Measurements from ENCODE around the gene DDT.
A peak's percentile ranks its signal among the peaks of the same experiment; 100 is the strongest.
"Not testable (repeated sequence)": the region's sequence is repeated elsewhere in the genome, so short reads cannot be mapped to it uniquely, and the experiment has no call there.

DDT gene

GRCh38 chr22:23993581-23994177 is 19.4 kb upstream of the DDT start:
- DNase-seq; in situ Hi-C loops (cut with MboI; ENCODE audit: low pct_unique_long_range_greater_than_20kb, low sequenced_read_pairs): not testable (repeated sequence)

- DNase-seq; in situ Hi-C loops (cut with MboI; ENCODE audit: low pct_unique_long_range_greater_than_20kb, low sequenced_read_pairs): not testable (repeated sequence)
Observed at GRCh38 chr22:23993080-23993479, 18.8 kb upstream of the DDT start.

- DNase-seq; in situ Hi-C loops (cut with MboI; ENCODE audit: low pct_unique_long_range_greater_than_20kb, low sequenced_read_pairs): not testable (repeated sequence)
Observed at GRCh38 chr22:23989583-23990244, 15.5 kb upstream of the DDT start.

GRCh38 chr22:23986538-23987178 is 12.4 kb upstream of the DDT start:
- in situ Hi-C loops (cut with MboI; ENCODE audit: low pct_unique_long_range_greater_than_20kb, low sequenced_read_pairs); DNase-seq: not testable (repeated sequence)

GRCh38 chr22:23986089-23986488 is 11.8 kb upstream of the DDT start:
- DNase-seq; in situ Hi-C loops (cut with MboI; ENCODE audit: low pct_unique_long_range_greater_than_20kb, low sequenced_read_pairs): not testable (repeated sequence)

GRCh38 chr22:23984430-23984829 is 10.2 kb upstream of the DDT start:
- in situ Hi-C loops (cut with MboI; ENCODE audit: low pct_unique_long_range_greater_than_20kb, low sequenced_read_pairs): no loop called here
- DNase-seq: peak; percentile 79

- in situ Hi-C loops (cut with MboI; ENCODE audit: low pct_unique_long_range_greater_than_20kb, low sequenced_read_pairs); DNase-seq: not testable (repeated sequence)
Observed at GRCh38 chr22:23980567-23980966, 6.3 kb upstream of the DDT start.

- in situ Hi-C loops (cut with MboI; ENCODE audit: low pct_unique_long_range_greater_than_20kb, low sequenced_read_pairs); DNase-seq: not testable (repeated sequence)
Observed at GRCh38 chr22:23979557-23980240, 5.5 kb upstream of the DDT start, which contains the start of gene GSTT2. Gene GSTT2, plus strand, starts transcription at chr22:23980134.

- DNase-seq; in situ Hi-C loops (cut with MboI; ENCODE audit: low pct_unique_long_range_greater_than_20kb, low sequenced_read_pairs): not testable (repeated sequence)
Observed at GRCh38 chr22:23977304-23977703, 3.1 kb upstream of the DDT start.

GRCh38 chr22:23974836-23975352 is 653 bp upstream of the DDT start:
- DNase-seq; in situ Hi-C loops (cut with MboI; ENCODE audit: low pct_unique_long_range_greater_than_20kb, low sequenced_read_pairs): not testable (repeated sequence)

- DNase-seq; in situ Hi-C loops (cut with MboI; ENCODE audit: low pct_unique_long_range_greater_than_20kb, low sequenced_read_pairs): not testable (repeated sequence)
Observed at GRCh38 chr22:23971927-23972326, 2.3 kb downstream of the DDT start.

GRCh38 chr22:23970816-23971486 is 3.3 kb downstream of the DDT start:
- in situ Hi-C loops (cut with MboI; ENCODE audit: low pct_unique_long_range_greater_than_20kb, low sequenced_read_pairs): no loop called here
- no peak for DNase-seq

GRCh38 chr22:23970201-23970641 is 4.0 kb downstream of the DDT start:
- in situ Hi-C loops (cut with MboI; ENCODE audit: low pct_unique_long_range_greater_than_20kb, low sequenced_read_pairs): no loop called here
- DNase-seq: no peak

GRCh38 chr22:23969071-23969470 is 5.2 kb downstream of the DDT start:
- in situ Hi-C loops (cut with MboI; ENCODE audit: low pct_unique_long_range_greater_than_20kb, low sequenced_read_pairs): no loop called here
- DNase-seq: no peak

- DNase-seq; in situ Hi-C loops (cut with MboI; ENCODE audit: low pct_unique_long_range_greater_than_20kb, low sequenced_read_pairs): not testable (repeated sequence)
Observed at GRCh38 chr22:23966568-23966967, 7.7 kb downstream of the DDT start, which contains the start of gene DDTL. Gene DDTL, plus strand, starts transcription at chr22:23966888. Its CDS starts 27 bp downstream, at chr22:23966915.

- DNase-seq; in situ Hi-C loops (cut with MboI; ENCODE audit: low pct_unique_long_range_greater_than_20kb, low sequenced_read_pairs): not testable (repeated sequence)
Observed at GRCh38 chr22:23966094-23966493, 8.1 kb downstream of the DDT start.

- DNase-seq; in situ Hi-C loops (cut with MboI; ENCODE audit: low pct_unique_long_range_greater_than_20kb, low sequenced_read_pairs): not testable (repeated sequence)
Observed at GRCh38 chr22:23961084-23961771, 13.0 kb downstream of the DDT start, which contains the start of gene GSTT2B. Gene GSTT2B, minus strand, starts transcription at chr22:23961195. Its CDS starts 64 bp downstream, at chr22:23961131.

GRCh38 chr22:23956301-23956900 is 17.8 kb downstream of the DDT start:
- in situ Hi-C loops (cut with MboI; ENCODE audit: low pct_unique_long_range_greater_than_20kb, low sequenced_read_pairs): not testable (repeated sequence)
- DNase-seq: peak; percentile 81

Data from KBM-7 (cell line).